ENCODE measurements around the gene SESN2.

DNA sequence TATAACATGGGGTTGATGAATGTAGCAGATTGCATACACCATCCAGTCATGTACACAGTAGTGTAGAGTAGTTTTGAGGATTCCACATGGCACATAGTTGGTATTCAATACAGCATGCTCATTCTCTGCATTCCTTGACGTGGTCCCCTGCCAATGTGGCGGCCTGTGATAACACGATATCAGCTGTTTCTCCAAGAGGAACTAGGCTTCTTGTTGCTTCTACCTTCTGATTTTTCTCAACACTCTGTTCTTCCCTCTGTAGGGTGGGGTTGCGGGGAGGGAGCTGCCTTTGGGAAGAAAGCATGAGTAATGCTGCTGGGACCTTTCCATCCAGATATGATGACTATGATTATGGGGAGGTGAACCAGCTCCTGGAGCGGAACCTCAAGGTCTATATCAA lies 19.4 kb downstream of the SESN2 start:
- no peak for TF ChIP-seq POLR2A (IDR thresholded peaks at IDR 0.05)
- TF ChIP-seq, protein P1, sequence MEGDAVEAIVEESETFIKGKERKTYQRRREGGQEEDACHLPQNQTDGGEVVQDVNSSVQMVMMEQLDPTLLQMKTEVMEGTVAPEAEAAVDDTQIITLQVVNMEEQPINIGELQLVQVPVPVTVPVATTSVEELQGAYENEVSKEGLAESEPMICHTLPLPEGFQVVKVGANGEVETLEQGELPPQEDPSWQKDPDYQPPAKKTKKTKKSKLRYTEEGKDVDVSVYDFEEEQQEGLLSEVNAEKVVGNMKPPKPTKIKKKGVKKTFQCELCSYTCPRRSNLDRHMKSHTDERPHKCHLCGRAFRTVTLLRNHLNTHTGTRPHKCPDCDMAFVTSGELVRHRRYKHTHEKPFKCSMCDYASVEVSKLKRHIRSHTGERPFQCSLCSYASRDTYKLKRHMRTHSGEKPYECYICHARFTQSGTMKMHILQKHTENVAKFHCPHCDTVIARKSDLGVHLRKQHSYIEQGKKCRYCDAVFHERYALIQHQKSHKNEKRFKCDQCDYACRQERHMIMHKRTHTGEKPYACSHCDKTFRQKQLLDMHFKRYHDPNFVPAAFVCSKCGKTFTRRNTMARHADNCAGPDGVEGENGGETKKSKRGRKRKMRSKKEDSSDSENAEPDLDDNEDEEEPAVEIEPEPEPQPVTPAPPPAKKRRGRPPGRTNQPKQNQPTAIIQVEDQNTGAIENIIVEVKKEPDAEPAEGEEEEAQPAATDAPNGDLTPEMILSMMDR (IDR thresholded peaks at IDR 0.05), result no peak

Measured in right lobe of liver (tissue), 4 donors.